Adrenal gland (tissue), 12 donors: Measurements from ENCODE around the gene RPP40. TPM values are rescaled to one million over a fixed set of nuclear protein-coding genes. Genes with fewer than 3 reads are reported as not detected.
A peak's percentile ranks its signal among the peaks of the same experiment; 100 is the strongest.

Experiments used
- DNase-seq, 7 donors: peaks; one replicate each; pipeline ENCODE4 v3.0.0-alpha.2; 2019 to 2020
- H3K27ac ChIP-seq, 5 donors: fragments of 200-600 bp; sonication (generic) in 4 of 5; 1 replicate in 3 of 5; 2 replicates in 2 of 5; pipeline versions ENCODE4 v1.5.1 to v1.8.0; 2016 to 2020; ENCODE audit warnings: mild to moderate bottlenecking in 1 of 5
- H3K27me3 ChIP-seq: fragments of 200-600 bp; 2 replicates; pipeline ENCODE4 v1.8.0; 2021
- H3K36me3 ChIP-seq, 2 donors: fragments of 200-600 bp; replicated peaks in 1 of 2; 1 replicate in 1 of 2; 2 replicates in 1 of 2; pipeline versions ENCODE4 v1.5.1 to v1.8.0; 2018 to 2022
- H3K4me1 ChIP-seq, 2 donors: fragments of 200-600 bp; replicated peaks in 1 of 2; 1 replicate in 1 of 2; 2 replicates in 1 of 2; pipeline versions ENCODE4 v1.5.1 to v1.8.0; 2018 to 2021
- H3K4me3 ChIP-seq, 4 donors: fragments of 200-600 bp; sonication (generic) in 3 of 4; one replicate each; pipeline ENCODE4 v1.5.1; 2016 to 2018
- H3K9me3 ChIP-seq, 3 donors: fragments of 200-600 bp; sonication (generic) in 1 of 3; replicated peaks in 1 of 3; 1 replicate in 2 of 3; 2 replicates in 1 of 3; pipeline versions ENCODE4 v1.5.1 to v1.8.0; 2016 to 2021
- CTCF ChIP-seq, 6 experiments: fragments of 450-650 bp in 4 of 6; fragments of 200-600 bp in 2 of 6; sonication (generic) in 1 of 6; IDR thresholded peaks; 1 replicate in 5 of 6; 2 replicates in 1 of 6; pipeline versions ENCODE4 v1.5.1 to v1.8.0; 2016 to 2021; ENCODE audit warnings: antibody characterized with exemption in 6 of 6, mild to moderate bottlenecking in 2 of 6, moderate library complexity in 1 of 6
- POLR2A ChIP-seq, 2 donors: fragments of 450-650 bp; IDR thresholded peaks; one replicate each; pipeline ENCODE4 v1.6.1; 2017; ENCODE audit warnings: antibody characterized with exemption in 2 of 2, mild to moderate bottlenecking in 2 of 2, moderate library complexity in 1 of 2
- WGBS, 4 donors: extraction: QIAGEN DNeasy Blood & Tissue Kit in 2 of 4; methylation state at CpG; one replicate each; pipeline versions ENCODE4 v1.1.5 to v1.1.7; 2013 to 2017; 5-methylcytosine and 5-hydroxymethylcytosine counted together
- intact Hi-C, 2 donors: fragments of 100-400 bp; cut with DNase I; formaldehyde crosslinking; loops; one replicate each; pipeline versions ENCODE4 v1.14.1 to v1.15.0; 2022 to 2023
- polyA plus RNA-seq, 3 donors: library from polyadenylated mRNA; stranded (reverse); fragments of 200-250 nt in 2 of 3; fragments of 350-450 nt in 1 of 3; fragmentation: Illumina TruSeq in 1 of 3; extraction: RNeasy Lipid Tissue Mini Kit (QIAGEN cat#74804) in 1 of 3; gene quantifications; one replicate each; pipeline ENCODE4 v1.2.3, GENCODE V29; 2013 to 2014
- total RNA-seq, 9 donors: library from RNA; depleted of rRNA in 4 of 9; stranded (reverse); fragments of >200 nt in 4 of 9; fragments of 120-200 nt in 1 of 9; fragmentation: NEBNext Ultra II Directional in 1 of 9; extraction: Animal tissue kit (Norgen Biotek cat#: 25700) in 1 of 9; gene quantifications; one replicate each; pipeline versions ENCODE4 v1.1.0 to v1.2.4, GENCODE V29; 2013 to 2023
- donor health status: healthy with polysubstance abuse.
- donor health status: Bipolar disorder and iron deficiency.
- donor health status: DM: yes; HTN: yes; CAD: no.
- donor health status: DM: no; HTN: no; CAD: no.
- donor health status: DM: no; HTN: no; CAD: no.
- donor health status: DM: yes; HTN: yes; CAD: no.

RPP40 gene
- total and polyA plus RNA-seq, 12 donors, result 5.2 to 38.8 (median 15.6) TPM

DNA sequence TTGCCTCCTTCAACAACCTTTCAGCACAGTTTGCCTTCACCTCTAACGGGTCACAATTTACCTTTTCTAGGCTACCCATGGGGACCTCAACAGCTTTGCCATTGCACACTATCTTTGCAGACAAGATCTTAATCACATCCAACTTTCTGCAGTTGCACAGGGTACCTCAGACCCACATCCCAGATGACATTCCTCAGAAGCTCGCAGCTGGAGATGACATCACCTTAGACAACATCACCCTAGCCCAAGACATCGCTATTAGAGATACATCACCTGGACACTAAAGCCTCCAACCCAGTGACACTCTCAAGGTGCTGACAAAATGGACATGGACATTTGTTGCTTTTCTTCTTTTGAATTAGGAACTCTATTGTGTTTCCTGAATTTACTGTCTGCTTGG lies 38.6 kb upstream of the RPP40 start:
- no peaks in the 10 kb centered on the region for H3K4me1 ChIP-seq
- no peak for TF ChIP-seq CTCF (IDR thresholded peaks at IDR 0.05)
- no peak for TF ChIP-seq POLR2A (IDR thresholded peaks at IDR 0.05)
- WGBS, 4 donors, result 93 to 94% (median 93%) methylated on average over 3 of the region's 3 CpGs
- H3K4me3 ChIP-seq, result no peak overlapping the region
- DNase-seq, result no peak
- no peaks in the 10 kb centered on the region for H3K27me3 ChIP-seq
- intact Hi-C loops, result no loop called here
- no peaks in the 10 kb centered on the region for H3K36me3 ChIP-seq
- H3K9me3 ChIP-seq, result no peaks in the 10 kb centered on the region
- no peak overlapping the region for H3K27ac ChIP-seq

DNA sequence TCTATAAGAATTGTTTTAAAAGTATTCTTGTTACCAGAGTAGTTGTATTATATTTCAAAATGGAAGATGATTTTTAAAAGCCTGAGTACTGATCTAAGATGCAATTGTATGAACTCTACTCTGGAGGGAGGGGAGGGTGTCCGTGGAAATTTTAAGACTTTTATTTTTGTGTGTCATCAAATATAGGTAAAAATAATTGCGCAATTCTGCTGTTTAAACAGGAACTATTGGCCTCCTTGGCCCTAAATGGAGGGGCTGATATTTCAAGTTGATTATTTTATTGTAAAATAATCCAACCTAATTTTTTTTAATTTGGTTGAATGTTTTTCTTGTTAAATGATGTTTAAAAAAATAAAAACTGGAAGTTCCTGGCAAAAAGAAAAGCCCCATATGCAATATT lies 38.1 kb upstream of the RPP40 start:
- Histone ChIP-seq H3K27ac (no peak overlapping the region), H3K36me3 (no peaks in the 10 kb centered on the region), H3K4me3 (no peak overlapping the region), H3K27me3 (no peaks in the 10 kb centered on the region), H3K4me1 (no peaks in the 10 kb centered on the region), H3K9me3 (no peaks in the 10 kb centered on the region)
- TF ChIP-seq POLR2A (IDR thresholded peaks at IDR 0.05), result no peak
- no peak for TF ChIP-seq CTCF (IDR thresholded peaks at IDR 0.05)
- WGBS, 4 donors, result 41 to 68% (median 45%) methylated on average over 2 of the region's 2 CpGs
- DNase-seq, result no peak
- intact Hi-C loops, result no loop called here

DNA sequence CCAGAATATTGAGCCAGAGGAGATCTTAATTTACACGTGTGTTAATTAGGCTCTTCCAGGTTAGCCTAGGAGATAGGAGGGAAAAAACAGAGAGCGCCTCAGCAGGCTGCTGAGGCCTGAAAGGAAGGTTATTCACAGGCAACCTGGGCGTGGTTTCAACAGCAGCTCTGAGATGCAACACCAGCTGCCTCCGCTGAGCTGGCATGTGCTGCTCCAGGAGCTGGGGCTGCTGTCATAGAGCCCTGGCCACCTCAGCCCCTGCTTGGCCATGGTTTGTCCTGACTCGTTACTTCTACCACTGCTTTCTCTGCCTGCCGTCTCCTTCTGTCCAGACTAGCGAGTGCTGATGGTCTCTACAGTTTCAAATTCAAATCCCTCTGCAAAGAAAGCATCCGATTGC lies 32.4 kb upstream of the RPP40 start:
- no peaks in the 10 kb centered on the region for H3K27me3 ChIP-seq
- WGBS, 4 donors, result 72 to 78% (median 75%) methylated on average over 8 of the region's 8 CpGs
- peak in 4 of 7 donors; percentile 35 to 67 (median 50) for DNase-seq
- no peak overlapping the region for H3K4me3 ChIP-seq
- intact Hi-C loops, result no loop called here
- TF ChIP-seq CTCF (IDR thresholded peaks at IDR 0.05) (no peak), POLR2A (IDR thresholded peaks at IDR 0.05) (no peak)
- no peaks in the 10 kb centered on the region for H3K4me1 ChIP-seq
- H3K27ac ChIP-seq, result no peak overlapping the region
- H3K36me3 ChIP-seq, result no peaks in the 10 kb centered on the region
- no peaks in the 10 kb centered on the region for H3K9me3 ChIP-seq

GRCh38 chr6:5034736-5035135 lies 30.9 kb upstream of the RPP40 start:
- TF ChIP-seq POLR2A (IDR thresholded peaks at IDR 0.05) (no peak), CTCF (IDR thresholded peaks at IDR 0.05) (no peak)
- no peaks in the 10 kb centered on the region for H3K4me1 ChIP-seq
- H3K36me3 ChIP-seq, result no peaks in the 10 kb centered on the region
- 81 to 91% (median 89%) methylated on average over 7 of the region's 7 CpGs for WGBS, 4 donors
- H3K27ac ChIP-seq, result no peak overlapping the region
- no peaks in the 10 kb centered on the region for H3K9me3 ChIP-seq
- no peak overlapping the region for H3K4me3 ChIP-seq
- intact Hi-C loops, result no loop called here
- DNase-seq, result no peak
- no peaks in the 10 kb centered on the region for H3K27me3 ChIP-seq
